ENCODE results near the gene HRK.

DNA sequence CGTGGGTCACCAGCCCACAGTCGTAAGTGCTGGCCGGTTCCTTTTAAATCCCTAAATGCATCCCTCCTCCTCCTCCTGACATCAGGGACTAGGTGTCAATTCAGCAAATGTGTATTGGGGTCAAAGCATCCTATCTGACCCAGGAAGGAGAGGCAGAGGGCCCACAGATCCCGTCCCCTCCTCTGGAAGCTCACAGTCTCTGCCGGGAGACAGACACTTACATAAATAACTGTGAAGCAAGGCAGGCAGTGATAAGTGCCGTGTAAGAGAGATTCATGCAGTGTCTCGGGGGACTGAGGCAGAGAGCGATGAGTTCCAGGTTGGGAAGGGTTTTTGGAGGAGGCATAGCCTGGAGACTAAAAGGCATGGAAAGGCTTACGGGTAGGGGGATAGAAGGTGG, 44.1 kb downstream of the HRK start:
- no peak for TF ChIP-seq NFE2L2 (IDR thresholded peaks at IDR 0.05; ENCODE audit: low read depth, low read length)
- no peak for TF ChIP-seq POLR2A (IDR thresholded peaks at IDR 0.05; ENCODE audit: low read depth, low read length)
- no peak for TF ChIP-seq MXI1 (IDR thresholded peaks at IDR 0.05; ENCODE audit: borderline replicate concordance, low read depth, low read length)
- TF ChIP-seq, protein P1, sequence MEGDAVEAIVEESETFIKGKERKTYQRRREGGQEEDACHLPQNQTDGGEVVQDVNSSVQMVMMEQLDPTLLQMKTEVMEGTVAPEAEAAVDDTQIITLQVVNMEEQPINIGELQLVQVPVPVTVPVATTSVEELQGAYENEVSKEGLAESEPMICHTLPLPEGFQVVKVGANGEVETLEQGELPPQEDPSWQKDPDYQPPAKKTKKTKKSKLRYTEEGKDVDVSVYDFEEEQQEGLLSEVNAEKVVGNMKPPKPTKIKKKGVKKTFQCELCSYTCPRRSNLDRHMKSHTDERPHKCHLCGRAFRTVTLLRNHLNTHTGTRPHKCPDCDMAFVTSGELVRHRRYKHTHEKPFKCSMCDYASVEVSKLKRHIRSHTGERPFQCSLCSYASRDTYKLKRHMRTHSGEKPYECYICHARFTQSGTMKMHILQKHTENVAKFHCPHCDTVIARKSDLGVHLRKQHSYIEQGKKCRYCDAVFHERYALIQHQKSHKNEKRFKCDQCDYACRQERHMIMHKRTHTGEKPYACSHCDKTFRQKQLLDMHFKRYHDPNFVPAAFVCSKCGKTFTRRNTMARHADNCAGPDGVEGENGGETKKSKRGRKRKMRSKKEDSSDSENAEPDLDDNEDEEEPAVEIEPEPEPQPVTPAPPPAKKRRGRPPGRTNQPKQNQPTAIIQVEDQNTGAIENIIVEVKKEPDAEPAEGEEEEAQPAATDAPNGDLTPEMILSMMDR (conservative IDR thresholded peaks at IDR 0.05; ENCODE audit: low read depth, low read length): no peak
- TF ChIP-seq MAFK (IDR thresholded peaks at IDR 0.05; ENCODE audit: low read depth, low read length): no peak
- TF ChIP-seq CHD1 (IDR thresholded peaks at IDR 0.05; ENCODE audit: low read depth, low read length): no peak
- TF ChIP-seq, protein P2, sequence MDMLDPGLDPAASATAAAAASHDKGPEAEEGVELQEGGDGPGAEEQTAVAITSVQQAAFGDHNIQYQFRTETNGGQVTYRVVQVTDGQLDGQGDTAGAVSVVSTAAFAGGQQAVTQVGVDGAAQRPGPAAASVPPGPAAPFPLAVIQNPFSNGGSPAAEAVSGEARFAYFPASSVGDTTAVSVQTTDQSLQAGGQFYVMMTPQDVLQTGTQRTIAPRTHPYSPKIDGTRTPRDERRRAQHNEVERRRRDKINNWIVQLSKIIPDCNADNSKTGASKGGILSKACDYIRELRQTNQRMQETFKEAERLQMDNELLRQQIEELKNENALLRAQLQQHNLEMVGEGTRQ (IDR thresholded peaks at IDR 0.05; ENCODE audit: low read depth, low read length): no peak
- TF ChIP-seq MAZ (IDR thresholded peaks at IDR 0.05; ENCODE audit: borderline replicate concordance, low read depth, low read length): no peak
- no peak for TF ChIP-seq RAD21 (IDR thresholded peaks at IDR 0.05; ENCODE audit: low read length)
- TF ChIP-seq CEBPB (IDR thresholded peaks at IDR 0.05; ENCODE audit: low read depth, low read length): no peak
- TF ChIP-seq RCOR1 (IDR thresholded peaks at IDR 0.05; ENCODE audit: insufficient replicate concordance, low read length): no peak
- TF ChIP-seq, protein P3, sequence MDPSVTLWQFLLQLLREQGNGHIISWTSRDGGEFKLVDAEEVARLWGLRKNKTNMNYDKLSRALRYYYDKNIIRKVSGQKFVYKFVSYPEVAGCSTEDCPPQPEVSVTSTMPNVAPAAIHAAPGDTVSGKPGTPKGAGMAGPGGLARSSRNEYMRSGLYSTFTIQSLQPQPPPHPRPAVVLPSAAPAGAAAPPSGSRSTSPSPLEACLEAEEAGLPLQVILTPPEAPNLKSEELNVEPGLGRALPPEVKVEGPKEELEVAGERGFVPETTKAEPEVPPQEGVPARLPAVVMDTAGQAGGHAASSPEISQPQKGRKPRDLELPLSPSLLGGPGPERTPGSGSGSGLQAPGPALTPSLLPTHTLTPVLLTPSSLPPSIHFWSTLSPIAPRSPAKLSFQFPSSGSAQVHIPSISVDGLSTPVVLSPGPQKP (IDR thresholded peaks at IDR 0.05; ENCODE audit: borderline replicate concordance, low read depth, low read length): no peak
- no peak for TF ChIP-seq BHLHE40 (IDR thresholded peaks at IDR 0.05; ENCODE audit: low read depth, low read length)

Measured in IMR-90 (cell line).